ENCODE measurements around the gene SAFB2.
A peak's percentile ranks its signal among the peaks of the same experiment; 100 is the strongest.
"Not testable (repeated sequence)": the region's sequence is repeated elsewhere in the genome, so short reads cannot be mapped to it uniquely, and the experiment has no call there.

SAFB2 gene

GRCh38 chr19:5624741-5625278 is 2.2 kb upstream of the SAFB2 start:
- peak overlapping the region; percentile 92 for H3K27ac Mint-ChIP-seq
- H3K36me3 Mint-ChIP-seq (ENCODE audit: low read depth): peaks cover 82% of the 10 kb centered on the region
- H3K9me3 Mint-ChIP-seq: no peaks in the 10 kb centered on the region
- H3K4me3 Mint-ChIP-seq: peak overlapping the region; percentile 100
- H3K27me3 Mint-ChIP-seq: no peaks in the 10 kb centered on the region
- peaks cover 79% of the 10 kb centered on the region for H3K4me1 Mint-ChIP-seq (ENCODE audit: low read depth)

- no peaks in the 10 kb centered on the region for H3K9me3 Mint-ChIP-seq
- H3K4me1 Mint-ChIP-seq (ENCODE audit: low read depth): peaks cover 77% of the 10 kb centered on the region
- peaks cover 83% of the 10 kb centered on the region for H3K36me3 Mint-ChIP-seq (ENCODE audit: low read depth)
- peak overlapping the region; percentile 100 for H3K4me3 Mint-ChIP-seq
- H3K27me3 Mint-ChIP-seq: no peaks in the 10 kb centered on the region
- peak overlapping the region; percentile 92 for H3K27ac Mint-ChIP-seq
These were observed 1.6 kb upstream of the SAFB2 start for GRCh38 chr19:5624018-5624663.

GRCh38 chr19:5623397-5624017 is 931 bp upstream of the SAFB2 start:
- Mint-ChIP-seq H3K27ac (peak overlapping the region; percentile 100), H3K4me1 (ENCODE audit: low read depth) (peaks cover 77% of the 10 kb centered on the region), H3K27me3 (no peaks in the 10 kb centered on the region), H3K9me3 (no peaks in the 10 kb centered on the region), H3K4me3 (peak overlapping the region; percentile 100), H3K36me3 (ENCODE audit: low read depth) (peaks cover 83% of the 10 kb centered on the region)

- peak overlapping the region; percentile 100 for H3K27ac Mint-ChIP-seq
- H3K9me3 Mint-ChIP-seq: no peaks in the 10 kb centered on the region
- H3K36me3 Mint-ChIP-seq (ENCODE audit: low read depth): peaks cover 82% of the 10 kb centered on the region
- peaks cover 76% of the 10 kb centered on the region for H3K4me1 Mint-ChIP-seq (ENCODE audit: low read depth)
- H3K4me3 Mint-ChIP-seq: peak overlapping the region; percentile 100
- H3K27me3 Mint-ChIP-seq: no peaks in the 10 kb centered on the region
These were observed 571 bp downstream of the SAFB2 start for GRCh38 chr19:5621945-5622464.

- H3K27me3 Mint-ChIP-seq: no peaks in the 10 kb centered on the region
- H3K4me3 Mint-ChIP-seq: peak overlapping the region; percentile 100
- peak overlapping the region; percentile 100 for H3K27ac Mint-ChIP-seq
- no peaks in the 10 kb centered on the region for H3K9me3 Mint-ChIP-seq
- peaks cover 74% of the 10 kb centered on the region for H3K4me1 Mint-ChIP-seq (ENCODE audit: low read depth)
- peaks cover 84% of the 10 kb centered on the region for H3K36me3 Mint-ChIP-seq (ENCODE audit: low read depth)
These were observed 1.1 kb downstream of the SAFB2 start for GRCh38 chr19:5621311-5621944.

- H3K4me1 Mint-ChIP-seq (ENCODE audit: low read depth): peaks cover 59% of the 10 kb centered on the region
- peak overlapping the region; percentile 100 for H3K4me3 Mint-ChIP-seq
- H3K36me3 Mint-ChIP-seq (ENCODE audit: low read depth): peaks cover 84% of the 10 kb centered on the region
- no peak overlapping the region for H3K27ac Mint-ChIP-seq
- no peaks in the 10 kb centered on the region for H3K9me3 Mint-ChIP-seq
- no peaks in the 10 kb centered on the region for H3K27me3 Mint-ChIP-seq
These were observed 2.6 kb downstream of the SAFB2 start for GRCh38 chr19:5619946-5620345.

GRCh38 chr19:5618591-5618990 is 4.0 kb downstream of the SAFB2 start:
- Mint-ChIP-seq H3K36me3 (ENCODE audit: low read depth) (peaks cover 83% of the 10 kb centered on the region), H3K27me3 (no peaks in the 10 kb centered on the region), H3K4me1 (ENCODE audit: low read depth) (peaks cover 51% of the 10 kb centered on the region), H3K4me3 (peak overlapping the region; percentile 30), H3K27ac (no peak overlapping the region), H3K9me3 (no peaks in the 10 kb centered on the region)

- Mint-ChIP-seq H3K27ac (peak overlapping the region; percentile 40), H3K4me1 (ENCODE audit: low read depth) (peaks cover 45% of the 10 kb centered on the region), H3K27me3 (no peaks in the 10 kb centered on the region), H3K36me3 (ENCODE audit: low read depth) (peaks cover 90% of the 10 kb centered on the region), H3K9me3 (no peaks in the 10 kb centered on the region), H3K4me3 (no peak overlapping the region)
These were observed 5.5 kb downstream of the SAFB2 start for GRCh38 chr19:5617080-5617479.

- H3K27me3 Mint-ChIP-seq: no peaks in the 10 kb centered on the region
- H3K27ac Mint-ChIP-seq: no peak overlapping the region
- H3K9me3 Mint-ChIP-seq: no peaks in the 10 kb centered on the region
- peaks cover 38% of the 10 kb centered on the region for H3K4me1 Mint-ChIP-seq (ENCODE audit: low read depth)
- no peak overlapping the region for H3K4me3 Mint-ChIP-seq
- peaks cover 89% of the 10 kb centered on the region for H3K36me3 Mint-ChIP-seq (ENCODE audit: low read depth)
These were observed 6.7 kb downstream of the SAFB2 start for GRCh38 chr19:5615756-5616327.

GRCh38 chr19:5612891-5613865 is 9.4 kb downstream of the SAFB2 start:
- peaks cover 13% of the 10 kb centered on the region for H3K4me1 Mint-ChIP-seq (ENCODE audit: low read depth)
- H3K9me3 Mint-ChIP-seq: no peaks in the 10 kb centered on the region
- no peak overlapping the region for H3K4me3 Mint-ChIP-seq
- no peaks in the 10 kb centered on the region for H3K27me3 Mint-ChIP-seq
- no peak overlapping the region for H3K27ac Mint-ChIP-seq
- H3K36me3 Mint-ChIP-seq (ENCODE audit: low read depth): peaks cover 83% of the 10 kb centered on the region

- no peaks in the 10 kb centered on the region for H3K27me3 Mint-ChIP-seq
- no peak overlapping the region for H3K4me3 Mint-ChIP-seq
- H3K9me3 Mint-ChIP-seq: no peaks in the 10 kb centered on the region
- H3K27ac Mint-ChIP-seq: no peak overlapping the region
- H3K4me1 Mint-ChIP-seq (ENCODE audit: low read depth): no peaks in the 10 kb centered on the region
- H3K36me3 Mint-ChIP-seq (ENCODE audit: low read depth): peaks cover 85% of the 10 kb centered on the region
These were observed 12.6 kb downstream of the SAFB2 start for GRCh38 chr19:5609881-5610448.

- not testable (repeated sequence) for H3K9me3 Mint-ChIP-seq; H3K27me3 Mint-ChIP-seq; H3K4me1 Mint-ChIP-seq (ENCODE audit: low read depth); H3K4me3 Mint-ChIP-seq; H3K27ac Mint-ChIP-seq
- H3K36me3 Mint-ChIP-seq (ENCODE audit: low read depth): peaks cover 86% of the 10 kb centered on the region
These were observed 13.8 kb downstream of the SAFB2 start for GRCh38 chr19:5608766-5609165.

GRCh38 chr19:5608291-5608690 is 14.3 kb downstream of the SAFB2 start:
- H3K9me3 Mint-ChIP-seq: no peaks in the 10 kb centered on the region
- peaks cover 86% of the 10 kb centered on the region for H3K36me3 Mint-ChIP-seq (ENCODE audit: low read depth)
- no peaks in the 10 kb centered on the region for H3K4me1 Mint-ChIP-seq (ENCODE audit: low read depth)
- H3K4me3 Mint-ChIP-seq: no peak overlapping the region
- no peak overlapping the region for H3K27ac Mint-ChIP-seq
- H3K27me3 Mint-ChIP-seq: no peaks in the 10 kb centered on the region
